GM13976 (cell line): ENCODE data around the gene ATXN7L1.

Experiments used
- DNase-seq: peaks from one replicate; pipeline ENCODE4 v3.0.0; 2012; ENCODE audit warnings: low spot score
- in situ Hi-C: fragments of 300-500 bp; cut with MboI; formaldehyde crosslinking; loops from one replicate; pipeline ENCODE4 v1.12.0; 2022; ENCODE audit warnings: low sequenced_read_pairs, mixed read lengths, inconsistent platforms; ENCODE audit not compliant: unreplicated experiment
- TF ChIP-seq, protein P1 (sequence below): IDR thresholded peaks from 2 replicates; pipeline ENCODE4 v1.5.1; 2012; ENCODE audit warnings: borderline replicate concordance, mild to moderate bottlenecking; ENCODE audit not compliant: insufficient read depth; ENCODE audit errors: extremely low read depth, missing control alignments, control extremely low read depth

Gene ATXN7L1

DNA sequence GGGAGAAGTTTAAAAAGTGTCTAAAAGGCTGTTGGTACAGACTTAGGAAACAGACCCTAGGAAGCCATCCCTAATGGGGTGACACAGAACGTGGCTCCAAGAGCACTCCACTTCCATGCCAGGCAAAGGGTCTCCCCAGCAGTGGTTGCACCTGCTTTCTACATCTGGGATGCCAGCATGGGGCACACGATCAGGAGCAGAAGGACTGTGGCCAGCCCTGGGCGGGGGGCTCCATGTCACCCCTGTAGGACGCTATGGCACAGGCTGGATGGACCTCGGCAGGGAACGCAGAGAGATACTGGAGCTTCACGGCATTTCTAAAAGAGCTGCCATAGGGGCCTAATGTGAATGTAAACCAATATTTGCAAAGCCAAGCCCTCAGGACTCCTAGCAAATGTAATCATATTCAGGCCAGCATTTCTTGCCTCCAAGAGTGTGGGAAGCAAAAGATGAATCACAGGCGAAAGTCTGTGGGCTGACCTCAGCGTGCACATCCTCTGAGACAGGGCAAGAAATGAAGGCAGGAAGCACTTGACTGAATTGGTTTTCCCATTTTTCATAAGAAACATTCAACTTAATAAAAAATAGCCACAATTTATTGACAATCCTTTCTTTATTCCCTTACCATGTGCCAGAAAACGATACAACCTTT, 93.9 kb downstream of the ATXN7L1 start:
- TF ChIP-seq, protein P1, sequence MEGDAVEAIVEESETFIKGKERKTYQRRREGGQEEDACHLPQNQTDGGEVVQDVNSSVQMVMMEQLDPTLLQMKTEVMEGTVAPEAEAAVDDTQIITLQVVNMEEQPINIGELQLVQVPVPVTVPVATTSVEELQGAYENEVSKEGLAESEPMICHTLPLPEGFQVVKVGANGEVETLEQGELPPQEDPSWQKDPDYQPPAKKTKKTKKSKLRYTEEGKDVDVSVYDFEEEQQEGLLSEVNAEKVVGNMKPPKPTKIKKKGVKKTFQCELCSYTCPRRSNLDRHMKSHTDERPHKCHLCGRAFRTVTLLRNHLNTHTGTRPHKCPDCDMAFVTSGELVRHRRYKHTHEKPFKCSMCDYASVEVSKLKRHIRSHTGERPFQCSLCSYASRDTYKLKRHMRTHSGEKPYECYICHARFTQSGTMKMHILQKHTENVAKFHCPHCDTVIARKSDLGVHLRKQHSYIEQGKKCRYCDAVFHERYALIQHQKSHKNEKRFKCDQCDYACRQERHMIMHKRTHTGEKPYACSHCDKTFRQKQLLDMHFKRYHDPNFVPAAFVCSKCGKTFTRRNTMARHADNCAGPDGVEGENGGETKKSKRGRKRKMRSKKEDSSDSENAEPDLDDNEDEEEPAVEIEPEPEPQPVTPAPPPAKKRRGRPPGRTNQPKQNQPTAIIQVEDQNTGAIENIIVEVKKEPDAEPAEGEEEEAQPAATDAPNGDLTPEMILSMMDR: no peak
- no peak for DNase-seq
- in situ Hi-C loops: no loop called here

DNA sequence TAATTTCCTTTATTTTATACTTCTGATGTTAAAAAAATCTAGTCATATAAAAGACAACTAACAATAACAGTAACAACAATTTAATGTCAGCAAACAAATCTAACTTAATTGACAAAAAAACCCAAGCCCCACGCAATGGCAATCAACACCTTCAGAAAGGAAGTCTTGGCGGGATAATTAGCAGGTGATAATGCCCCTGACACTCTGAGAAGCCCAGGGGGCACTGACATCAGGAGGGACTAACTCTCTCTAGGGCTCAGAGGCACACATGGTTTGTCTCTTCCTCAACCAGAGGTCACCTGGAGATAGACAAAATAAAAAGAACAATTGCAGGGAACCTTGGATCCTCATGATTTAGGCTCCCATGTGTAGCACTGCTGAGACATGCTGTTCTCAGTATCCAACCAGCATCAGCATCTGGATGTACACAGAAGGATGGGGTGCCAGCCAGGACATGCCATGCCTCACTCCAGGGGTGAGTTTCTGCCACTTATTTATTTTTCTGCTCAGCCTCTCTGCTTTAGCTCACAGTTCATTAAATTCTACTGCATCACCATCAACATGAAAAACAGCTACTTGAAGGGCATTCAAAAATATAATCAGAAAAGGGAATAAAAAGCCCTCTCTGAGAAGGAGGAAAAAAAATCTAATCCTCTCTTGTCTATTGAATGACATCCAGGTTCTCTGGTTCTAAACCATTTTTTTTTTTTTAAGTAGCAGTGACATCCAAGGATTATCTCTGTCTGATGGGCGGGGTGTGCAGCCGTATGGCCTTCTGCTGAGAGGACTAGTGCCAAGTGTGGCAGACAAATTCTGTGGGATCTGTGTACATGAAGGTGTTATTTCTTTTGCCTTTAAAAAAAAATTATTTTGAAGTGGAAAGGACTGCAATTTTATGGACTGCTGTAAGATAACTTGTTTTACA, 96.3 kb downstream of the ATXN7L1 start:
- TF ChIP-seq, protein P1: no peak
- in situ Hi-C loops: no loop called here
- no peak for DNase-seq

DNA sequence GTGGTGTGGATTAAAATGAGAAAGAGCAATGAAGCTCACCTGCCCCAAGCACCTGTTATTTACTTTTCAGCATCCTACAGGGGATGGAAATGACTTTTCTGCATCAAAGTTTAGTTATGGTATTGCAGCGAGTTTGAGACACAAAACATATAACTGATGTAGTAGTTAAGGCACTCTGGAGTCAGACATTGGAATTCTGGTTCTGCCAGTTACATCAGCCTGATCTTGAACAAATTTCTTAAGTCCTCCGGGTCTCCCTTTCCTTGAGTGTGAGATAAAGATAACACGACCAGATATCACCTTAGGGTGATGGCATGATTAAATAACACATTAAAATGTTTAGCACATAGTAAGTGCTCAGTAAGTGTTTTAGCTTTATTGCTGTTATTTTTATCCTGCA, 97.4 kb downstream of the ATXN7L1 start:
- no peak for DNase-seq
- in situ Hi-C loops: no loop called here
- TF ChIP-seq, protein P1: no peak

DNA sequence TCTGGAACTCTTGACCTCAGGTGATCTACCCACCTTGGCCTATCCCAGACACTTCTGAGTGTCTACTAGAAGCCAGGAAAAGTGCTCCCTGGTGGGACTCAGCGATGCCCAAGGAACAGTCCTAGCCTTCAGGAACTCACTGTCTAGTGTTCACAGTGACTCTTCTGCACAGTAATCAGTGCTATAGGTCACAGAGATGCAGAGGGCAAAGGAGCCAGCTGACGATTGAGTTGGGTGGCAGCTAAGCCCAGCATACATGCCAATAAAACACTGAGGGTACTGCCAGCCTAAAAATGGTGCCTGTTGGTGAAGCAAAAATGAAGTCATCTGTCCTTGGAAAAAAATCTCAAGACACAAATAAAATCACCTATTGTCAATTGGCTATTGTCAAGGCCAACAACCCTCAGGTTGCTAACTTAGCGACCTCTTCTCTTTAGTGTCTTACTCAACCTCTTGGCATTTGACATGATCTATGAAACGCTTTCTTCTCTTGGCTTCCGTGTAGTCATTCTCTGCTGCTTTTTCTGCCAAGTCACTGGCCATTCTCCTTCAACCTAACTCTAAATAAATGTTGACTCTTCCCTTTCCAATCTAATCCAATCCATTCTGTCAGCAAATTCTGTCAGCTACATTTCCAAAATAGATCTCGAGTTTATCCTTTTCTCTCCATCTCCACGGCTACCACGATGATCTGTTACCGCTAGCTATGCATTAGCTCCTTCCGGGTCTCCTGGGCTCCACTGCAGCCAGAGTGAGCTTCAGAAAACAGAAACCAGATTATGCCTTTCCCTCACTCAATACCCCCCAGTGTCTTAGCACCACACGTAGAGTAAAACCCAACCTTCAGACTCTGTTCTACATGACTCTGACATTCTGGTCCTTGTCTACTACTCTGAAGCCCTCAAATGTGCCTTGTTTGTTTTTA, 99.2 kb downstream of the ATXN7L1 start:
- DNase-seq: no peak
- TF ChIP-seq, protein P1: no peak
- in situ Hi-C loops: no loop called here

DNA sequence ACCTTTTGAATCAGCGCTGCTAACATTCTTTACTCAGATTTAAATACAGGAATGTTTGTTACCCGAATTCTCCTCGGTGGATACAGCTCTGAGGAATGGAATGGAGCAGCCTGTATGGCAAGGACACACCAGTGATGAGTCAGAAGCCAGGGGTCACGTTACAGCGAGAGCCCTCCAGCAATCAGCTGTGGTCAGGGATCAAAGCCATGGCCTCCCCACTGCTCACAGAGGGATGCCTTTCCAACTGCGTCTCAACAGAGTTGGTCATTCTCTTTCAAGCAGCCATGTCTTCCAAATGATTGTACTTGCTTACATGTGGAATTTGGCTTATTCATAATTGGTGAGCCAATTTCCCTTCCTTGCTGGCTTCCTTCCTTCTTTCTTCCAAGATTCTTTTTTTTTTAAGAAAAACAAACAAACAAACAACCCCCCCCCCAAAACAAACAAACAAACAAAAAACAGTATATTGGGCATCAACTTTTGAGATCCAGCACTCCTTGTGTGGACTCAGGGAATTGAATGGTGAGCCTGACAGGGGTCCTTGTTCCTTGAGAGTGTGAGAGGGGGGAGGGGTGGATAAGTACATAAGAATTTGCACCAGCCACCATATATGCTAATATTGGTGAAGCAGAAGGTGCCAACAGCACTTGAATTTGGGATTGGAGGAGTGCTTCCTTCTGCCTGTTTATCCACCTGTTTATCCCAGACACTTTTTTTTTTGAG, 100.2 kb downstream of the ATXN7L1 start:
- TF ChIP-seq, protein P1: no peak
- in situ Hi-C loops: no loop called here
- DNase-seq: no peak

DNA sequence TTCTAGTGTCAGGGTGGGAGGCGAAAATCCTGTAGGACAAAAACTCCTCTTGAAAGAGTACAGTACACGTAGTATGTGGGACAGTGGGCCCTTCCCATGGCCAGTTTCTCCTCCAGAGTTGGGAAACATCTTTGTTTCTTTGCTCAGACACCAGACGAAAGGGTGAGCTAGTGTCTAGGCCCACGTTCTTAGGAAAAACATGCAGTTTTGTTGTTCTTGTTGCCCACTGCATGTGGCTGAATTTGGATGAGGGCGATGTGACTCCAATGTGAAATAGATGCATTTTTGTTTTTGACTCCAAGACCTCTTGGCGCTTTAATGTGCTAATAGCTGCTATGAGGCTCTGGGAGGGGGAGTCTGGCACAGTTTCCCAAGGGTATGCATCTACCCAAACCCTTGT, 100.8 kb downstream of the ATXN7L1 start:
- TF ChIP-seq, protein P1: no peak
- no peak for DNase-seq
- in situ Hi-C loops: no loop called here
